NCI-H345 (cell line): ENCODE data around the gene CHST11.

Experiments
- DNase-seq: peaks from one replicate; lab custom pipeline; 2025; lab: John Stamatoyannopoulos, UW

The CHST11 gene

GRCh38 chr12:104630230-104630670 is 173.5 kb downstream of the CHST11 start:
- DNase-seq: peak; percentile 73

- no peak for DNase-seq
Measured at GRCh38 chr12:104631867-104632266, 175.1 kb downstream of the CHST11 start.

- no peak for DNase-seq
Measured at GRCh38 chr12:104632724-104633201, 176.0 kb downstream of the CHST11 start.

GRCh38 chr12:104634044-104634443 is 177.3 kb downstream of the CHST11 start:
- no peak for DNase-seq

GRCh38 chr12:104634852-104635251 is 178.1 kb downstream of the CHST11 start:
- DNase-seq: no peak

- no peak for DNase-seq
Measured at GRCh38 chr12:104635607-104636343, 179.0 kb downstream of the CHST11 start.

GRCh38 chr12:104636496-104636895 is 179.7 kb downstream of the CHST11 start:
- no peak for DNase-seq

- DNase-seq: no peak
Measured at GRCh38 chr12:104637604-104638003, 180.9 kb downstream of the CHST11 start.

GRCh38 chr12:104638218-104638850 is 181.6 kb downstream of the CHST11 start:
- DNase-seq: no peak

- DNase-seq: no peak
Measured at GRCh38 chr12:104638851-104639240, 182.1 kb downstream of the CHST11 start.

GRCh38 chr12:104640956-104641355 is 184.2 kb downstream of the CHST11 start:
- DNase-seq: no peak

GRCh38 chr12:104641862-104642261 is 185.1 kb downstream of the CHST11 start:
- no peak for DNase-seq

- DNase-seq: no peak
Measured at GRCh38 chr12:104643093-104643818, 186.5 kb downstream of the CHST11 start.

GRCh38 chr12:104643819-104644669 is 187.3 kb downstream of the CHST11 start:
- peak; percentile 95 for DNase-seq

GRCh38 chr12:104648756-104649155 is 192.0 kb downstream of the CHST11 start:
- DNase-seq: no peak

- no peak for DNase-seq
Measured at GRCh38 chr12:104649217-104649824, 192.6 kb downstream of the CHST11 start.

- DNase-seq: no peak
Measured at GRCh38 chr12:104649921-104650320, 193.2 kb downstream of the CHST11 start.

- DNase-seq: no peak
Measured at GRCh38 chr12:104650541-104650940, 193.8 kb downstream of the CHST11 start.

GRCh38 chr12:104651811-104652210 is 195.1 kb downstream of the CHST11 start:
- DNase-seq: no peak

- DNase-seq: no peak
Measured at GRCh38 chr12:104652358-104652757, 195.6 kb downstream of the CHST11 start.

- no peak for DNase-seq
Measured at GRCh38 chr12:104652910-104653309, 196.2 kb downstream of the CHST11 start.
